HG03095 (cell line): ENCODE measurements around the gene KRTAP10-8.
"Not testable (repeated sequence)": the region's sequence is repeated elsewhere in the genome, so short reads cannot be mapped to it uniquely, and the experiment has no call there.

ENCODE experiments used
- ATAC-seq: cut with Tn5 transposase; IDR thresholded peaks from one replicate; pipeline ENCODE4 v1.9.1; 2021; ENCODE audit warnings: moderate library complexity; ENCODE audit not compliant: unreplicated experiment

The KRTAP10-8 gene

GRCh38 chr21:44643741-44644310, 31.9 kb downstream of the KRTAP10-8 start:
- ATAC-seq = no peak

GRCh38 chr21:44644878-44645277, 33.0 kb downstream of the KRTAP10-8 start:
- ATAC-seq = no peak

GRCh38 chr21:44646366-44647221, 34.7 kb downstream of the KRTAP10-8 start, which contains the start of gene KRTAP10-11:
TSS of gene KRTAP10-11 (plus strand) at chr21:44646414. CDS start at chr21:44646459, 45 bp downstream.
- ATAC-seq = not testable (repeated sequence)

GRCh38 chr21:44647222-44647552, 35.3 kb downstream of the KRTAP10-8 start:
- ATAC-seq = no peak

DNA sequence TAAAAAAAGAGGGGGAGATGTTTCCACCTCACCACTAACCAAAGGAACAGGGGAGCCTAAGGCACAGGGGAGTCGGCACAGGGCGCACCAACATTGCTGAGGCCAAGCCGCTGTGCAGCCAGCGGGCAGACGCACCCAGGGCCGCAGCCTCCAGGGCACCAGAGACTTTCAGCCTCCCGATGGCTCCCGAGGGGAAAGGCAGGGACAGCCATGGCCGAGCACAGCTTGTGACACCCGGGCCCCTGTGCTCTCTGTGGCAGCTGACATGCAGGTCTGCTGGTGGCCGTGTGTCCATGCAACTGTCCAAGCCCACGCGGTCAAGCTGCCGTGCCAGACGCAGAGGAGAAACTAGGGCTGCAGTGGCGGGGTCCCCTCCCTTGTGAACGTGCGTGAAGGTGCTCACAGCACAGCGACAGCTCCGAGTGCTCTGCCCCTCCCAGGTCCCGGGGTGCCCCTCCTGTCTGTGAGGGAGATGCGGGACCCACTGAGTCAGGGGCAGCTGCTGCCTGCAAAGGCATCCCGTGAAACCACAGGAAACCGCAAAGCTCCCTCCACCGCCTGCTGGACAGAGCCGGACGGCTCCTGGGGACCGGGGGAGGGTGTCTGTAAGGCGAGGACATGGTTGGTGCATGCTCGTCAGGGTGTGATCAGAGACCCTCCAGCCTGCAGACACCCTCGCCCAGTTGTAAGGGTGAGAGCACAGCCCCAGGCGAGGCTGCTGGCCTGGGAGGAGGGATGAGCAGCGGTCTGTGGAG, 36.9 kb downstream of the KRTAP10-8 start:
- ATAC-seq = no peak

GRCh38 chr21:44649521-44650100, 37.7 kb downstream of the KRTAP10-8 start:
- no peak for ATAC-seq

GRCh38 chr21:44650265-44650972, 38.5 kb downstream of the KRTAP10-8 start:
- no peak for ATAC-seq

- ATAC-seq = no peak
Measured at GRCh38 chr21:44650973-44651675, 39.2 kb downstream of the KRTAP10-8 start.

- no peak for ATAC-seq
Measured at GRCh38 chr21:44653123-44653522, 41.2 kb downstream of the KRTAP10-8 start.

- ATAC-seq = no peak
Measured at GRCh38 chr21:44653656-44654575, 42.0 kb downstream of the KRTAP10-8 start.

DNA sequence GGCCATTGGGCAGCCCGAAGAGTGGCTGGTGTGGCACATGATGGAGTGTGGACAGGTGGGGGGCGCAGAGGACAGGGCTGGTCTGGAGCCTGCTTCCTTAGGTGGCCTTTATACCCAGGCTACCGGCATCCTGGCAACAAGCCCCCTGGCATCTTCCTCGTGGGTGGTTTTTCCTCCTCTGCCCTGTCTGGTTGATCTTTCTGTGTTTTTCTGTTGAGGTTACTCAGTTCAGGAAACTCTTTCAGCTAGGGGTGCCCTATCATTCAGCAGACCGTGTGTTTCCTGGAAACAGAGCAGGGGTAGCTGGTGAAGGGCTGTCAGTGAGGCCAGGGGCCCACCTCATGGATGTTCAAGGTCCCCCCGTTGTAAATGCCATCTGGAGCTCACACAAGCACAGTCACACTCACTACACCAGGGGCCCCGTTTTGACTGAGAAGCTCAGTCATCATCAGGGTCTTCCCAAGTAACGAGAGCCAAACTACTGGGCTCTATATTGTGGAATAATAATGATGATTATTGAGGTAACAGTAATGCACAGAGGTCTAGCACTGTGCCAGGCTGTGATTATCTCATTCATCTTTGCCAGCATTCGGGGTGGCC, 42.8 kb downstream of the KRTAP10-8 start, which contains the start of gene KRTAP12-4:
KRTAP12-4 (minus strand) TSS at position 84 of the 600 bp plus-strand sequence; CDS start at position 39, 45 bp downstream.
- ATAC-seq = no peak

DNA sequence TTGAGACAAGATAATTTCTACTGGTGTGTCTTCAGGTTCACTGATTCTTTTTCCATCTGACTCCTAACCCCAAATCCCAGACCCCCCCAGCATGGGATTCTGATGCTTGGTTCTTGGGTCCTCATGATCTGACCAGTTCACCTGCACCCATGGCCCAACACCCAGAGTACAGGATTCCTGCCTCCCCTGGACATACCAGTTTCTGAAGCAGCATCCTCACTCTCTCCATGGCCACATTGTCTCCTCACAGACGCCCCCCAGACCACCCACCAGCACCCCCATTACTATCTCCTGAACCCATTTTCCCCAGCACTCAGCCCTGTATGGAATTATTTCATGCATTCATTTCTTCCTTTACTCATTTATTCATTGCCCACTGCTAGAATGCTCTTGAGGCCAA, 45.0 kb downstream of the KRTAP10-8 start:
- ATAC-seq = no peak

DNA sequence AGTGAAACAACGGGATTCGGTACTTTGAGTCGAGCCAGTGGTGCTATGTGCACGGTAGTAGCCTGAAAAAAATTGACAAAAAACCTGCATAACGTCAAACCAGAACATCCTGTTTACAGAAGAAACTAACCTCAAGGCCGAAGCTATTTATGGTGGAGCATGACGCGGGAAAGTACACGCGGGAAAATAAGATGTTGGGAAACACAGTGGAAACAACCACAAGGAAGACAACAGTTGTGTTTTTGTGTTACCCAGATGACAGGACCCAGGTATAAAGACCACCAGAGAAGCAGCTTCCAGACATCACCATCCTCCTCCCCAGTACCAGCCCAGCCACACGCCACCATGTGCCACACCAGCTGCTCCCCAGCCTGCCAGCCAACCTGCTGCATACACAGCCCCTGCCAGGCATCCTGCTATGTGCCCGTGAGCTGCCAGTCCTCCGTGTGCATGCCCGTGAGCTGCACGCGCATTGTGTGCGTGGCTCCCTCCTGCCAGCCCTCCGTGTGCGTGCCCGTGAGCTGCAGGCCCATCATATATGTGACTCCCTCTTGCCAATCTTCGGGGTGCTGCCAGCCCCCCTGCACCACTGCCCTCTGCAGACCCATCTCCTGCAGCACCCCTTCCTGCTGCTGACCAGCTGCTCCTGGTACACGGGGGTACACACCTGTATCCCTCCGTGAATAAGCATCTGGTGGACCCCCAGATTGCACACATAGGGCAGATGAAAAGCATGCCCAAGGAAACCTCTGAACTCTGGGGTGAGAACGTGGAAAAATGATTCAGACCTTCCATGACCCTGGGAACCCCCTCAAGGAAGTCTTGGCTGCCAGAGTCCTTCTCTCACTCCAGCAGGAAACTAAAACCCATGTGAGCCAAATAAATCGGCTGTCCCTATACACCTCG, 46.0 kb downstream of the KRTAP10-8 start, which contains the start of gene KRTAP12-3:
KRTAP12-3 (plus strand) TSS at position 298 of the 906 bp plus-strand sequence; CDS start at position 346, 48 bp downstream.
- ATAC-seq = no peak

- ATAC-seq = no peak
Measured at GRCh38 chr21:44658541-44658910, 46.6 kb downstream of the KRTAP10-8 start.

DNA sequence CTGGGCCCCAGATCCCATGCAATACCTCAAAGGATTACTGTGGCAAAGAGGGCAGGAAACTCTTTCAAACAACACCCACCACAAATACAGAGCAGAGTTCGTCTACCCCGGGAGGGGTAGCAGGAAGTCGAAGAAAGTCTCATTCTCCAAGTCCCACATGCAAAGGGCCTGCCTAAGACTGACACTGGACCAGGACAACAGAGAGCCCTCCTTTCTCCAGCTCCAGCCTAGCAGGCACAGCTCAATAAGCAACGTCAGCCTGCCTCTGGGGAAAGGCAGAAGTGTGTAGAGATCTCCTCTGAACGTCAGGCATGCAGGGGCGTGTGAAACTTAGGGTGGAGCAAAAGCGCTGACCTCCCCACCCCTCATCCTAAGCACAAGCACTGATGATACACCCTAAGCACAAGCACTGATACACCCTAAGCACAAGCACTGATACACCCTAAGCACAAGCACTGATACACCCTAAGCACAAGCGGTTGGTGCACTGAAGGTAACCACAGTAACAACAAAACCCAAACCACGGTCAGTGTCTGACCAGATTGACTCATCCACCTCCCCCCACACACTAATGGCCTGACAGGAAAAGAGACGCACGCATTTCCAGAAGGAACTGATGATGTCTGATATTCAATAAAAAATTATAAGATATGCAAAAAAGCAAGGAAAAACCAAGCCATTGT, 47.2 kb downstream of the KRTAP10-8 start:
- no peak for ATAC-seq

GRCh38 chr21:44661567-44661966, 49.7 kb downstream of the KRTAP10-8 start:
- ATAC-seq = not testable (repeated sequence)
